Hematopoietic multipotent progenitor cell treated with erythropoietin and hydrocortisone succinate and interleukin-3 and kit ligand, for 17 days (in vitro differentiated cells): Measurements from ENCODE around the gene UNK.
"Not testable (repeated sequence)": the region's sequence is repeated elsewhere in the genome, so short reads cannot be mapped to it uniquely, and the experiment has no call there.

Experiments
- DNase-seq: peaks from one replicate; pipeline ENCODE4 v3.0.0-alpha.2; 2015; ENCODE audit warnings: low spot score

Gene UNK

GRCh38 chr17:75754378-75755204 is 30.0 kb upstream of the UNK start:
- no peak for DNase-seq

GRCh38 chr17:75755205-75755901 is 29.3 kb upstream of the UNK start:
- no peak for DNase-seq

GRCh38 chr17:75755990-75756389 is 28.6 kb upstream of the UNK start:
- no peak for DNase-seq

GRCh38 chr17:75756451-75757085 is 28.0 kb upstream of the UNK start:
- no peak for DNase-seq

- no peak for DNase-seq
These were observed 27.4 kb upstream of the UNK start for GRCh38 chr17:75757086-75757681.

GRCh38 chr17:75758131-75758905 is 26.3 kb upstream of the UNK start:
- DNase-seq: no peak

GRCh38 chr17:75759457-75759856 is 25.1 kb upstream of the UNK start:
- DNase-seq: no peak

- DNase-seq: not testable (repeated sequence)
These were observed 24.5 kb upstream of the UNK start for GRCh38 chr17:75759978-75760640.

- DNase-seq: no peak
These were observed 21.9 kb upstream of the UNK start for GRCh38 chr17:75762513-75763268.

GRCh38 chr17:75763269-75763607 is 21.4 kb upstream of the UNK start:
- DNase-seq: no peak

- DNase-seq: no peak
These were observed 20.8 kb upstream of the UNK start for GRCh38 chr17:75763613-75764416.

GRCh38 chr17:75764417-75764710 is 20.2 kb upstream of the UNK start:
- no peak for DNase-seq

GRCh38 chr17:75764711-75765421 is 19.7 kb upstream of the UNK start, which contains the start of gene GALK1:
Gene GALK1, minus strand, starts transcription at chr17:75765192. Its CDS starts 56 bp downstream, at chr17:75765136.
- peak; percentile 46 for DNase-seq

- DNase-seq: no peak
These were observed 18.6 kb upstream of the UNK start for GRCh38 chr17:75765981-75766380.

- no peak for DNase-seq
These were observed 16.7 kb upstream of the UNK start for GRCh38 chr17:75767881-75768280.

- no peak for DNase-seq
These were observed 15.1 kb upstream of the UNK start for GRCh38 chr17:75769536-75769935.

GRCh38 chr17:75771334-75772281 is 13.0 kb upstream of the UNK start:
- no peak for DNase-seq
